Measurements from ENCODE around the gene VWA2.

VWA2 gene

GRCh38 chr10:114279901-114280644 lies 41.0 kb downstream of the VWA2 start:
- TF ChIP-seq CTCF (IDR thresholded peaks at IDR 0.05; ENCODE audit: borderline replicate concordance, insufficient read depth, low read depth, low read length): no peak
- H3K4me3 ChIP-seq (ENCODE audit: low read depth, low read length): no peak overlapping the region

GRCh38 chr10:114281006-114281405 lies 42.0 kb downstream of the VWA2 start:
- no peak for TF ChIP-seq CTCF (IDR thresholded peaks at IDR 0.05; ENCODE audit: borderline replicate concordance, insufficient read depth, low read depth, low read length)
- no peak overlapping the region for H3K4me3 ChIP-seq (ENCODE audit: low read depth, low read length)

GRCh38 chr10:114281461-114281860 lies 42.4 kb downstream of the VWA2 start:
- TF ChIP-seq CTCF (IDR thresholded peaks at IDR 0.05; ENCODE audit: borderline replicate concordance, insufficient read depth, low read depth, low read length): no peak
- no peak overlapping the region for H3K4me3 ChIP-seq (ENCODE audit: low read depth, low read length)

GRCh38 chr10:114282526-114282925 lies 43.5 kb downstream of the VWA2 start:
- no peak overlapping the region for H3K4me3 ChIP-seq (ENCODE audit: low read depth, low read length)
- no peak for TF ChIP-seq CTCF (IDR thresholded peaks at IDR 0.05; ENCODE audit: borderline replicate concordance, insufficient read depth, low read depth, low read length)

GRCh38 chr10:114283091-114283490 lies 44.0 kb downstream of the VWA2 start:
- H3K4me3 ChIP-seq (ENCODE audit: low read depth, low read length): no peak overlapping the region
- no peak for TF ChIP-seq CTCF (IDR thresholded peaks at IDR 0.05; ENCODE audit: borderline replicate concordance, insufficient read depth, low read depth, low read length)

GRCh38 chr10:114283535-114284234 lies 44.6 kb downstream of the VWA2 start:
- H3K4me3 ChIP-seq (ENCODE audit: low read depth, low read length): no peak overlapping the region

More at GRCh38 chr10:114283535-114284234, 44.6 kb downstream of the VWA2 start:
- TF ChIP-seq CTCF (IDR thresholded peaks at IDR 0.05; ENCODE audit: borderline replicate concordance, insufficient read depth, low read depth, low read length): no peak
